Activated T-helper 1 cell treated with Interleukin-2 at 50 U/mL for 16 hours (primary cell): Measurements from ENCODE around the gene SSBP3.
"Not testable (repeated sequence)": the region's sequence is repeated elsewhere in the genome, so short reads cannot be mapped to it uniquely, and the experiment has no call there.

Source experiments
- DNase-seq: peaks from one replicate; pipeline ENCODE4 v3.0.0-alpha.2; 2020; ENCODE audit warnings: low read depth

The SSBP3 gene

GRCh38 chr1:54348700-54349021, 57.5 kb downstream of the SSBP3 start:
- no peak for DNase-seq

GRCh38 chr1:54347955-54348699, 58.1 kb downstream of the SSBP3 start:
- no peak for DNase-seq

GRCh38 chr1:54347261-54347954, 58.8 kb downstream of the SSBP3 start:
- DNase-seq = no peak

- DNase-seq = not testable (repeated sequence)
Observed at GRCh38 chr1:54345548-54345947, 60.6 kb downstream of the SSBP3 start.

GRCh38 chr1:54345116-54345515, 61.1 kb downstream of the SSBP3 start:
- no peak for DNase-seq

- no peak for DNase-seq
Observed at GRCh38 chr1:54342742-54343687, 63.2 kb downstream of the SSBP3 start.

GRCh38 chr1:54342288-54342687, 63.9 kb downstream of the SSBP3 start:
- no peak for DNase-seq

GRCh38 chr1:54341763-54342162, 64.4 kb downstream of the SSBP3 start:
- DNase-seq = no peak

GRCh38 chr1:54340878-54341277, 65.3 kb downstream of the SSBP3 start:
- DNase-seq = no peak

GRCh38 chr1:54340434-54340833, 65.8 kb downstream of the SSBP3 start:
- no peak for DNase-seq

GRCh38 chr1:54339126-54339525, 67.1 kb downstream of the SSBP3 start:
- no peak for DNase-seq

GRCh38 chr1:54338464-54338863, 67.7 kb downstream of the SSBP3 start:
- no peak for DNase-seq

GRCh38 chr1:54337928-54338327, 68.3 kb downstream of the SSBP3 start:
- no peak for DNase-seq

- no peak for DNase-seq
Observed at GRCh38 chr1:54337034-54337433, 69.2 kb downstream of the SSBP3 start.

- DNase-seq = no peak
Observed at GRCh38 chr1:54336116-54336515, 70.1 kb downstream of the SSBP3 start.

GRCh38 chr1:54335755-54336108, 70.5 kb downstream of the SSBP3 start:
- DNase-seq = no peak

GRCh38 chr1:54335011-54335754, 71.0 kb downstream of the SSBP3 start:
- no peak for DNase-seq

GRCh38 chr1:54332781-54333585, 73.2 kb downstream of the SSBP3 start:
- no peak for DNase-seq

- DNase-seq = no peak
Observed at GRCh38 chr1:54331843-54332463, 74.2 kb downstream of the SSBP3 start.

- no peak for DNase-seq
Observed at GRCh38 chr1:54331091-54331772, 75.0 kb downstream of the SSBP3 start.
